Measurements from ENCODE around the gene MUC13. TPM values are rescaled to one million over a fixed set of nuclear protein-coding genes. Genes with fewer than 3 reads are reported as not detected.

MUC13 gene
- total RNA-seq, 1 experiment from 2014 or later = not detected

DNA sequence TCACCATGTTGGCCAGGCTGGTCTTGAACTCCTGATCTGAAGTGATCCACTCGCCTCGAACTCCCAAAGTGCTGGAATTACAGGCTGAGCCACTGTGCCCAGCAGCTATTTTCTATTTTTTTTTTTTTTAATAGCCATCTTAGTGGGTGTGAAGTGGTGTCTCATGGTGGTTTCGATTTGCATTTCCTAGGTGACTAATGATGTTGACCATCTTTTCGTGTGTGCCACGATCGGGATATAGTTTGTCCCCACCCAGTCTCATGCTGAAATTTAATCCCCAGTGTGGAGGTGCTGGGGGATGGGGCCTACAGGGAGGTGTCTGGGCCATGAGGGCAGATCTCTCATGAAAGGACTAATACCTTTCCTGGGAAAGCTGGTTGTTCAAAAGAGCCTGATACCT, 41.8 kb upstream of the MUC13 start:
- Mint-ChIP-seq H3K9me3 (ENCODE audit: unreplicated experiment) (no peaks in the 10 kb centered on the region), H3K27me3 (ENCODE audit: insufficient read depth, unreplicated experiment) (no peaks in the 10 kb centered on the region), H3K4me1 (ENCODE audit: insufficient read depth, unreplicated experiment) (no peaks in the 10 kb centered on the region), H3K36me3 (ENCODE audit: insufficient read depth, unreplicated experiment) (peaks cover 7% of the 10 kb centered on the region), H3K4me3 (ENCODE audit: unreplicated experiment) (no peak overlapping the region), H3K27ac (ENCODE audit: low read depth, unreplicated experiment) (no peak overlapping the region)
- ChIA-PET CTCF (no interaction called here), POLR2A (no interaction called here)
- TF ChIP-seq, protein P1, sequence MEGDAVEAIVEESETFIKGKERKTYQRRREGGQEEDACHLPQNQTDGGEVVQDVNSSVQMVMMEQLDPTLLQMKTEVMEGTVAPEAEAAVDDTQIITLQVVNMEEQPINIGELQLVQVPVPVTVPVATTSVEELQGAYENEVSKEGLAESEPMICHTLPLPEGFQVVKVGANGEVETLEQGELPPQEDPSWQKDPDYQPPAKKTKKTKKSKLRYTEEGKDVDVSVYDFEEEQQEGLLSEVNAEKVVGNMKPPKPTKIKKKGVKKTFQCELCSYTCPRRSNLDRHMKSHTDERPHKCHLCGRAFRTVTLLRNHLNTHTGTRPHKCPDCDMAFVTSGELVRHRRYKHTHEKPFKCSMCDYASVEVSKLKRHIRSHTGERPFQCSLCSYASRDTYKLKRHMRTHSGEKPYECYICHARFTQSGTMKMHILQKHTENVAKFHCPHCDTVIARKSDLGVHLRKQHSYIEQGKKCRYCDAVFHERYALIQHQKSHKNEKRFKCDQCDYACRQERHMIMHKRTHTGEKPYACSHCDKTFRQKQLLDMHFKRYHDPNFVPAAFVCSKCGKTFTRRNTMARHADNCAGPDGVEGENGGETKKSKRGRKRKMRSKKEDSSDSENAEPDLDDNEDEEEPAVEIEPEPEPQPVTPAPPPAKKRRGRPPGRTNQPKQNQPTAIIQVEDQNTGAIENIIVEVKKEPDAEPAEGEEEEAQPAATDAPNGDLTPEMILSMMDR (IDR thresholded peaks at IDR 0.05; ENCODE audit: unreplicated experiment) = no peak
- BruUV-seq (replicated peaks) = no TSS peak
- intact Hi-C loops (cut with micrococcal nuclease) = no loop called here
- DNase-seq (ENCODE audit: unreplicated experiment) = peak; percentile 18

DNA sequence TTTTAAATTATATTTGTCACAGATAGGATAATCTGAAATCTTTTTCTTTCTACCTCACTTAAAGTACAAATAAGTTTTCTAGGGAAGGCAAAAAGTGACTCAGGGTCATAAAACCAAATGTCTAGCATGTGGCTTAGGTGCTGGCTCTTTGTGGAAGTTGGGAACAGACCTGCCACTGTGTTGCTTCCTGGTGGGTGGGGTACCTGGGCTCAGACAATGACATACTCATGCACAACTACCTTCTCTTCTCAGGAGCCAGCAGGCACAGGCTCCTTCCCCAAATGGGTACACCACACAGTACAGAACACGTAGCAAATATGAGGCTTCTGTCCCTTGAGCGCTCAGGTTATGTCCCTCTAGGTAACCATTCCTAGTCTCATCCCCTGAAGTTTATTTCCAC, 40.1 kb upstream of the MUC13 start:
- BruUV-seq (replicated peaks) = no TSS peak
- ChIA-PET CTCF (interaction anchor here (0.6 to 1.8 kb wide), 3 partner anchors 12 to 21 kb away, joined by 3 to 7 read pairs (median 5); no protein-coding TSS in a partner anchor), POLR2A (no interaction called here)
- H3K36me3 Mint-ChIP-seq (ENCODE audit: insufficient read depth, unreplicated experiment) = peaks cover 12% of the 10 kb centered on the region
- no peaks in the 10 kb centered on the region for H3K27me3 Mint-ChIP-seq (ENCODE audit: insufficient read depth, unreplicated experiment)
- no peaks in the 10 kb centered on the region for H3K9me3 Mint-ChIP-seq (ENCODE audit: unreplicated experiment)
- H3K4me3 Mint-ChIP-seq (ENCODE audit: unreplicated experiment) = no peak overlapping the region
- H3K27ac Mint-ChIP-seq (ENCODE audit: low read depth, unreplicated experiment) = no peak overlapping the region
- DNase-seq (ENCODE audit: unreplicated experiment) = no peak
- TF ChIP-seq, protein P1 (IDR thresholded peaks at IDR 0.05; ENCODE audit: unreplicated experiment) = no peak
- intact Hi-C loops (cut with micrococcal nuclease) = no loop called here
- H3K4me1 Mint-ChIP-seq (ENCODE audit: insufficient read depth, unreplicated experiment) = no peaks in the 10 kb centered on the region

DNA sequence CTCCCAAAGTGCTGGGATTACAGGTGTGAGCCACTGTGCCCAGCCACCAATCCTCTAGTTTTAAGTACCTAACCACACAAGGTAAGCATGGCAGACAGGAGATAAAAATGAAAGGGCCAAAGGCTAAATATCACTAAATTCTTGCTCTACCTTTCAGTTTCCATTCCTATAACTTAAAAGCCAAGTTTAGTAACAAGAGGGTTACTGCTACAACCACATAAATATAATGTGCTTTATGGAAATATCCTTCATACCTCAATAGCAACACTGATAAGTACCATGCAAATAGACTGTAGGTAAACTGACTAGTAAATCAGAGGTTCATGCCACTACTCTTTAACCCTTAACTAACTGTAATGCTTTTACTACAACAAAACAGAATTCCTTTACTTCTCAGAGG, 38.7 kb upstream of the MUC13 start:
- H3K36me3 Mint-ChIP-seq (ENCODE audit: insufficient read depth, unreplicated experiment) = peaks cover 19% of the 10 kb centered on the region
- no peak overlapping the region for H3K4me3 Mint-ChIP-seq (ENCODE audit: unreplicated experiment)
- POLR2A ChIA-PET = no interaction called here
- no peak for DNase-seq (ENCODE audit: unreplicated experiment)
- H3K4me1 Mint-ChIP-seq (ENCODE audit: insufficient read depth, unreplicated experiment) = no peaks in the 10 kb centered on the region
- H3K27ac Mint-ChIP-seq (ENCODE audit: low read depth, unreplicated experiment) = no peak overlapping the region
- no peaks in the 10 kb centered on the region for H3K27me3 Mint-ChIP-seq (ENCODE audit: insufficient read depth, unreplicated experiment)
- TF ChIP-seq, protein P1 (IDR thresholded peaks at IDR 0.05; ENCODE audit: unreplicated experiment) = no peak
- CTCF ChIA-PET = interaction anchor here (0.7 to 1.5 kb wide), 3 partner anchors 10 to 448 kb away, joined by 3 to 5 read pairs (median 4); no protein-coding TSS in a partner anchor
- H3K9me3 Mint-ChIP-seq (ENCODE audit: unreplicated experiment) = no peaks in the 10 kb centered on the region
- intact Hi-C loops (cut with micrococcal nuclease) = no loop called here
- no TSS peak for BruUV-seq (replicated peaks)

DNA sequence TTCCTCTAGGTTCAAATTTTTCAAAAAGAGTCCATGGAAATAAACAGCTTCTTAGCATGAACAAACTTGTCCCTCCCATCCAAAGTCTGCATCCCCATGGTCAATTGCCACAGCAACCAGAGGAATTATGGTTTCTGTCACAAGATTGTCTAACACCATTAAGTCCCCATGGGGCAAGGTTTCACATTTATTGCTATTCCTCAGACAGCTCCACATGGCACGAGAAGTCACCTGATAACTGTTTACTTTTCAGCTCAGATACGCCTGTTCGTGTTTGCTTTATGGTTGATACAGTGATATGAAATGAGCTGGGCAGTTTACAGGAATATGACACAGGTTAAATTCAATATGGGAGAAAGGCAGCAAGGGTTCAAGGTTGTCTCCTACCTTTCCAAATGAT, 37.9 kb upstream of the MUC13 start:
- H3K9me3 Mint-ChIP-seq (ENCODE audit: unreplicated experiment) = no peaks in the 10 kb centered on the region
- no peaks in the 10 kb centered on the region for H3K4me1 Mint-ChIP-seq (ENCODE audit: insufficient read depth, unreplicated experiment)
- ChIA-PET POLR2A (no interaction called here), CTCF (interaction anchor here (0.7 to 0.8 kb wide), 2 partner anchors 13 to 25 kb away, joined by 3 to 4 read pairs; no protein-coding TSS in a partner anchor)
- BruUV-seq (replicated peaks) = no TSS peak
- no peak overlapping the region for H3K4me3 Mint-ChIP-seq (ENCODE audit: unreplicated experiment)
- TF ChIP-seq, protein P1 (IDR thresholded peaks at IDR 0.05; ENCODE audit: unreplicated experiment) = no peak
- intact Hi-C loops (cut with micrococcal nuclease) = no loop called here
- no peaks in the 10 kb centered on the region for H3K27me3 Mint-ChIP-seq (ENCODE audit: insufficient read depth, unreplicated experiment)
- no peak overlapping the region for H3K27ac Mint-ChIP-seq (ENCODE audit: low read depth, unreplicated experiment)
- peaks cover 21% of the 10 kb centered on the region for H3K36me3 Mint-ChIP-seq (ENCODE audit: insufficient read depth, unreplicated experiment)
- no peak for DNase-seq (ENCODE audit: unreplicated experiment)
